Measurements from ENCODE around the gene HSD11B1L.
A peak's percentile ranks its signal among the peaks of the same experiment; 100 is the strongest.

Gene HSD11B1L

GRCh38 chr19:5680437-5681368 is at the start of gene HSD11B1L, which contains the start of gene MICOS13:
TSS of gene HSD11B1L (plus strand) at chr19:5681027. CDS start at chr19:5684833, 3,806 bp downstream.
TSS of gene MICOS13 (minus strand) at chr19:5680516. CDS start at chr19:5680486, 30 bp downstream.
- peak; percentile 95 for DNase-seq (ENCODE audit: low read depth)

GRCh38 chr19:5631567-5632240 is 49.1 kb upstream of the HSD11B1L start:
- DNase-seq (ENCODE audit: low read depth) = no peak

- DNase-seq (ENCODE audit: low read depth) = no peak
Measured at GRCh38 chr19:5632241-5632612, 48.6 kb upstream of the HSD11B1L start.

GRCh38 chr19:5632657-5633056 is 48.2 kb upstream of the HSD11B1L start:
- no peak for DNase-seq (ENCODE audit: low read depth)

- no peak for DNase-seq (ENCODE audit: low read depth)
Measured at GRCh38 chr19:5635427-5635826, 45.4 kb upstream of the HSD11B1L start.

- no peak for DNase-seq (ENCODE audit: low read depth)
Measured at GRCh38 chr19:5637971-5638370, 42.9 kb upstream of the HSD11B1L start.

GRCh38 chr19:5641171-5641570 is 39.7 kb upstream of the HSD11B1L start:
- no peak for DNase-seq (ENCODE audit: low read depth)

GRCh38 chr19:5642204-5642603 is 38.6 kb upstream of the HSD11B1L start:
- no peak for DNase-seq (ENCODE audit: low read depth)

GRCh38 chr19:5643060-5643459 is 37.8 kb upstream of the HSD11B1L start:
- DNase-seq (ENCODE audit: low read depth) = no peak

GRCh38 chr19:5644037-5644436 is 36.8 kb upstream of the HSD11B1L start:
- DNase-seq (ENCODE audit: low read depth) = no peak

- DNase-seq (ENCODE audit: low read depth) = no peak
Measured at GRCh38 chr19:5645409-5645808, 35.4 kb upstream of the HSD11B1L start.

- DNase-seq (ENCODE audit: low read depth) = no peak
Measured at GRCh38 chr19:5646703-5647102, 34.1 kb upstream of the HSD11B1L start.

GRCh38 chr19:5648464-5648863 is 32.4 kb upstream of the HSD11B1L start:
- no peak for DNase-seq (ENCODE audit: low read depth)

- no peak for DNase-seq (ENCODE audit: low read depth)
Measured at GRCh38 chr19:5651361-5651760, 29.5 kb upstream of the HSD11B1L start.

- DNase-seq (ENCODE audit: low read depth) = no peak
Measured at GRCh38 chr19:5652261-5652660, 28.6 kb upstream of the HSD11B1L start.

- DNase-seq (ENCODE audit: low read depth) = no peak
Measured at GRCh38 chr19:5654931-5655330, 25.9 kb upstream of the HSD11B1L start.

GRCh38 chr19:5655412-5655811 is 25.4 kb upstream of the HSD11B1L start:
- DNase-seq (ENCODE audit: low read depth) = no peak

- DNase-seq (ENCODE audit: low read depth) = no peak
Measured at GRCh38 chr19:5661483-5661882, 19.3 kb upstream of the HSD11B1L start.

- no peak for DNase-seq (ENCODE audit: low read depth)
Measured at GRCh38 chr19:5663904-5664303, 16.9 kb upstream of the HSD11B1L start.

- no peak for DNase-seq (ENCODE audit: low read depth)
Measured at GRCh38 chr19:5664515-5664914, 16.3 kb upstream of the HSD11B1L start.

GRCh38 chr19:5665781-5666513 is 14.9 kb upstream of the HSD11B1L start:
- DNase-seq (ENCODE audit: low read depth) = no peak

- DNase-seq (ENCODE audit: low read depth) = no peak
Measured at GRCh38 chr19:5666921-5667610, 13.8 kb upstream of the HSD11B1L start.

All from stimulated activated CD8-positive, alpha-beta memory T cell treated with anti-CD3 and anti-CD28 coated beads, Interleukin-7, amount 100 ng/mL, for 24 hours (primary cell).